PC-9 (cell line): Measurements from ENCODE around the gene HCN1.

ENCODE experiments used
- CTCF ChIP-seq: fragments of 200-600 bp; sonication (generic); conservative IDR thresholded peaks from 2 replicates; pipeline ENCODE4 v1.6.1; 2017; ENCODE audit warnings: mixed run types, antibody characterized with exemption, mild to moderate bottlenecking, moderate library complexity
- EZH2 ChIP-seq: fragments of 200-600 bp; sonication (generic); IDR thresholded peaks from 2 replicates; pipeline ENCODE4 v1.8.0; 2017; ENCODE audit warnings: antibody characterized with exemption, low read depth

- no peak for TF ChIP-seq CTCF
- no peak for TF ChIP-seq EZH2
Measured at GRCh38 chr5:45601424-45601823, 94.8 kb downstream of the HCN1 start.
